Measurements from ENCODE around the gene REXO5.

DNA sequence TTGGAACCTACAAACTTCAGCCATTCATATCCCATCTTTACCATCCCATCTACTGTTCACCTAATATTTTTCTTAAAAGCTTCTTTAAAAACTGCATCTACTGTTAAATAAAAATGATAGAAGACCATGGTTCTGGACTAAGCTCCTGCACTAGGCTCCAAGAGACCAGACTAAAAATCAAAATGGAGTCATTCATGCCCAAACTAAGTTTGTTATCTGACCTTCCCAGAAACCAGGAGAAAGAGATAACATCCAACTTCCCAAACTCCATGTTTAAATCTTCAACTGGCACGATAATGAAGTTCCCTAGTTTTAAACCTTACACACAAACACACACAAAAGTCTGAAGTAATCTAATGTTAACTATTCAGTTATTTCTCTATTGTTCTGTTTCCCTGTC lies 80.0 kb downstream of the REXO5 start:
- TF ChIP-seq, protein P1, sequence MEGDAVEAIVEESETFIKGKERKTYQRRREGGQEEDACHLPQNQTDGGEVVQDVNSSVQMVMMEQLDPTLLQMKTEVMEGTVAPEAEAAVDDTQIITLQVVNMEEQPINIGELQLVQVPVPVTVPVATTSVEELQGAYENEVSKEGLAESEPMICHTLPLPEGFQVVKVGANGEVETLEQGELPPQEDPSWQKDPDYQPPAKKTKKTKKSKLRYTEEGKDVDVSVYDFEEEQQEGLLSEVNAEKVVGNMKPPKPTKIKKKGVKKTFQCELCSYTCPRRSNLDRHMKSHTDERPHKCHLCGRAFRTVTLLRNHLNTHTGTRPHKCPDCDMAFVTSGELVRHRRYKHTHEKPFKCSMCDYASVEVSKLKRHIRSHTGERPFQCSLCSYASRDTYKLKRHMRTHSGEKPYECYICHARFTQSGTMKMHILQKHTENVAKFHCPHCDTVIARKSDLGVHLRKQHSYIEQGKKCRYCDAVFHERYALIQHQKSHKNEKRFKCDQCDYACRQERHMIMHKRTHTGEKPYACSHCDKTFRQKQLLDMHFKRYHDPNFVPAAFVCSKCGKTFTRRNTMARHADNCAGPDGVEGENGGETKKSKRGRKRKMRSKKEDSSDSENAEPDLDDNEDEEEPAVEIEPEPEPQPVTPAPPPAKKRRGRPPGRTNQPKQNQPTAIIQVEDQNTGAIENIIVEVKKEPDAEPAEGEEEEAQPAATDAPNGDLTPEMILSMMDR (IDR thresholded peaks at IDR 0.05), result no peak
- no peak for TF ChIP-seq ZFX (IDR thresholded peaks at IDR 0.05; ENCODE audit: borderline replicate concordance)

Measured in 22Rv1 (cell line).